K562 (cell line): ENCODE measurements around the gene WASF2. TPM values are rescaled to one million over a fixed set of nuclear protein-coding genes. Genes with fewer than 3 reads are reported as not detected.

Source experiments
- BRCA1 ChIP-seq, 2 experiments: fragments of 450-650 bp in 1 of 2; sonication (generic) in 1 of 2; formaldehyde crosslinking in 1 of 2; IDR thresholded peaks; 2 replicates each; pipeline versions ENCODE4 v1.5.0 to v1.6.1; 2017 to 2020; ENCODE audit warnings: mild to moderate bottlenecking in 1 of 2, missing genetic modification reagents in 1 of 2
- HEY1 ChIP-seq: fragments of 250-450 bp; sonication (Bioruptor Pico); IDR thresholded peaks from 2 replicates; pipeline ENCODE4 v1.5.0; 2020; ENCODE audit warnings: mild to moderate bottlenecking, moderate library complexity, borderline replicate concordance
- KDM5B ChIP-seq: fragments of 200-600 bp; sonication (generic); IDR thresholded peaks from 2 replicates; pipeline ENCODE4 v1.6.1; 2012; ENCODE audit warnings: low read depth, mild to moderate bottlenecking, moderate library complexity, low read length, control low read depth, inconsistent platforms; ENCODE audit not compliant: insufficient replicate concordance
- MAFK ChIP-seq: IDR thresholded peaks from 2 replicates; pipeline ENCODE4 v1.6.1; 2011; ENCODE audit warnings: low read length, improper control_type of control experiment
- MCM7 ChIP-seq, 2 experiments: fragments of 450-650 bp; IDR thresholded peaks; 2 replicates each; pipeline ENCODE4 v1.6.1; 2016 to 2018
- PPARD ChIP-seq: fragments of 250-450 bp; sonication (Bioruptor Pico); IDR thresholded peaks from 2 replicates; pipeline ENCODE4 v1.8.0; 2022; ENCODE audit warnings: inconsistent platforms, mild to moderate bottlenecking, moderate library complexity
- RAD21 ChIP-seq, 2 experiments: fragments of 250-450 bp in 1 of 2; fragments of 450-650 bp in 1 of 2; sonication (Bioruptor Pico) in 1 of 2; formaldehyde crosslinking in 1 of 2; IDR thresholded peaks in 1 of 2; conservative IDR thresholded peaks in 1 of 2; 2 replicates each; pipeline versions ENCODE4 v1.4.0 to v1.8.0; 2020 to 2022; ENCODE audit warnings: mild to moderate bottlenecking in 2 of 2, moderate library complexity in 1 of 2
- SIN3B ChIP-seq: fragments of 450-650 bp; IDR thresholded peaks from 2 replicates; pipeline ENCODE4 v1.6.1; 2017; ENCODE audit warnings: low read depth, mild to moderate bottlenecking, moderate library complexity
- SMARCE1 ChIP-seq: fragments of 450-650 bp; IDR thresholded peaks from 2 replicates; pipeline ENCODE4 v1.7.1; 2016; ENCODE audit warnings: mild to moderate bottlenecking
- SOX6 ChIP-seq: fragments of 450-650 bp; IDR thresholded peaks from 2 replicates; pipeline ENCODE4 v1.6.1; 2014; ENCODE audit warnings: mild to moderate bottlenecking
- TFAP4 ChIP-seq: sonication (generic); formaldehyde crosslinking; IDR thresholded peaks from 2 replicates; pipeline ENCODE4 v1.8.0; 2022; ENCODE audit warnings: missing genetic modification reagents, mild to moderate bottlenecking, moderate library complexity, borderline replicate concordance
- ZHX1 ChIP-seq: fragments of 150-350 bp; conservative IDR thresholded peaks from 2 replicates; pipeline ENCODE4 v1.6.1; 2014; ENCODE audit warnings: low read length
- ZNF507 ChIP-seq: conservative IDR thresholded peaks from 2 replicates; pipeline ENCODE4 v1.6.1; 2017; ENCODE audit warnings: missing genetic modification characterization, missing compliant biosample characterization
- polyA plus RNA-seq, 8 experiments: library from polyadenylated mRNA; depleted of rRNA in 4 of 8; stranded (reverse) in 5 of 8; unstranded in 3 of 8; fragments of >200 nt; fragmentation: Nextera tagmentation in 2 of 8; fragmentation: Illumina TruSeq in 1 of 8; extraction: Ambion mirVana in 2 of 8; extraction: Trizol in 1 of 8; gene quantifications; 2 replicates each; pipeline versions ENCODE4 v1.2.1 to v1.2.3, GENCODE V29; 2011 to 2014; ENCODE audit warnings: inconsistent platforms in 1 of 8, missing spikeins in 1 of 8
- total RNA-seq, 7 experiments: library from RNA; depleted of rRNA in 6 of 7; stranded (reverse); fragments of >200 nt in 6 of 7; fragmentation: Illumina TruSeq in 2 of 7; extraction: Trizol in 2 of 7; gene quantifications; 2 replicates each; pipeline versions ENCODE4 v1.2.1 to v1.2.3, GENCODE V29; 2011 to 2021; ENCODE audit warnings: low replicate concordance in 1 of 7
- TF ChIP-seq, protein P1 (sequence below): sonication (generic); formaldehyde crosslinking; IDR thresholded peaks from 2 replicates; pipeline ENCODE4 v1.8.0; 2022; ENCODE audit warnings: mild to moderate bottlenecking, missing genetic modification reagents
- TF ChIP-seq, protein P2 (sequence below): fragments of 200-800 bp; sonication (Bioruptor generic); IDR thresholded peaks from 2 replicates; pipeline ENCODE4 v1.6.1; 2017; ENCODE audit warnings: missing genetic modification characterization, missing compliant biosample characterization
- TF ChIP-seq, protein P3 (sequence below): fragments of 450-650 bp; IDR thresholded peaks from 2 replicates; pipeline ENCODE4 v1.6.1; 2016; ENCODE audit warnings: missing biosample characterization, missing genetic modification characterization
- TF ChIP-seq, protein P4 (sequence below): fragments of 250-450 bp; sonication (Bioruptor Pico); IDR thresholded peaks from 2 replicates; pipeline ENCODE4 v1.9.0; 2021; ENCODE audit warnings: mild to moderate bottlenecking, inconsistent platforms

The WASF2 gene
- total and polyA plus RNA-seq, 9 of the 15 experiments (the other 6 are each of a cell fraction or from before 2014, with no cell fraction given): 8.2 to 163 (median 31.2) TPM

GRCh38 chr1:27377760-27378495 lies 112.0 kb downstream of the WASF2 start (continued):
- TF ChIP-seq, protein P1, sequence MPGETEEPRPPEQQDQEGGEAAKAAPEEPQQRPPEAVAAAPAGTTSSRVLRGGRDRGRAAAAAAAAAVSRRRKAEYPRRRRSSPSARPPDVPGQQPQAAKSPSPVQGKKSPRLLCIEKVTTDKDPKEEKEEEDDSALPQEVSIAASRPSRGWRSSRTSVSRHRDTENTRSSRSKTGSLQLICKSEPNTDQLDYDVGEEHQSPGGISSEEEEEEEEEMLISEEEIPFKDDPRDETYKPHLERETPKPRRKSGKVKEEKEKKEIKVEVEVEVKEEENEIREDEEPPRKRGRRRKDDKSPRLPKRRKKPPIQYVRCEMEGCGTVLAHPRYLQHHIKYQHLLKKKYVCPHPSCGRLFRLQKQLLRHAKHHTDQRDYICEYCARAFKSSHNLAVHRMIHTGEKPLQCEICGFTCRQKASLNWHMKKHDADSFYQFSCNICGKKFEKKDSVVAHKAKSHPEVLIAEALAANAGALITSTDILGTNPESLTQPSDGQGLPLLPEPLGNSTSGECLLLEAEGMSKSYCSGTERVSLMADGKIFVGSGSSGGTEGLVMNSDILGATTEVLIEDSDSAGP: no peak
- TF ChIP-seq SMARCE1 (peak; percentile 48; the same call in 1 of the 2 replicates), PPARD (CRISPR knock-in tag) (no peak), TFAP4 (no peak), SOX6 (no peak), BRCA1 (IDR thresholded peaks at IDR 0.05) (no peak), BRCA1 (CRISPR knock-in tag; IDR thresholded peaks at IDR 0.05) (no peak), HEY1 (CRISPR knock-in tag) (no peak), ZHX1 (no peak), SIN3B (no peak), RAD21 (CRISPR knock-in tag; conservative IDR thresholded peaks at IDR 0.05 in 1 of 2, IDR thresholded peaks at IDR 0.05 in 1 of 2) (no peak), MAFK (no peak), MCM7 (IDR thresholded peaks at IDR 0.05) (no peak), ZNF507 (tag) (no peak), KDM5B (no peak)
- TF ChIP-seq, protein P2, sequence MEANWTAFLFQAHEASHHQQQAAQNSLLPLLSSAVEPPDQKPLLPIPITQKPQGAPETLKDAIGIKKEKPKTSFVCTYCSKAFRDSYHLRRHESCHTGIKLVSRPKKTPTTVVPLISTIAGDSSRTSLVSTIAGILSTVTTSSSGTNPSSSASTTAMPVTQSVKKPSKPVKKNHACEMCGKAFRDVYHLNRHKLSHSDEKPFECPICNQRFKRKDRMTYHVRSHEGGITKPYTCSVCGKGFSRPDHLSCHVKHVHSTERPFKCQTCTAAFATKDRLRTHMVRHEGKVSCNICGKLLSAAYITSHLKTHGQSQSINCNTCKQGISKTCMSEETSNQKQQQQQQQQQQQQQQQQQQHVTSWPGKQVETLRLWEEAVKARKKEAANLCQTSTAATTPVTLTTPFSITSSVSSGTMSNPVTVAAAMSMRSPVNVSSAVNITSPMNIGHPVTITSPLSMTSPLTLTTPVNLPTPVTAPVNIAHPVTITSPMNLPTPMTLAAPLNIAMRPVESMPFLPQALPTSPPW: peak; percentile 86
- TF ChIP-seq, protein P3, sequence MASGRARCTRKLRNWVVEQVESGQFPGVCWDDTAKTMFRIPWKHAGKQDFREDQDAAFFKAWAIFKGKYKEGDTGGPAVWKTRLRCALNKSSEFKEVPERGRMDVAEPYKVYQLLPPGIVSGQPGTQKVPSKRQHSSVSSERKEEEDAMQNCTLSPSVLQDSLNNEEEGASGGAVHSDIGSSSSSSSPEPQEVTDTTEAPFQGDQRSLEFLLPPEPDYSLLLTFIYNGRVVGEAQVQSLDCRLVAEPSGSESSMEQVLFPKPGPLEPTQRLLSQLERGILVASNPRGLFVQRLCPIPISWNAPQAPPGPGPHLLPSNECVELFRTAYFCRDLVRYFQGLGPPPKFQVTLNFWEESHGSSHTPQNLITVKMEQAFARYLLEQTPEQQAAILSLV: no peak
- TF ChIP-seq, protein P4, sequence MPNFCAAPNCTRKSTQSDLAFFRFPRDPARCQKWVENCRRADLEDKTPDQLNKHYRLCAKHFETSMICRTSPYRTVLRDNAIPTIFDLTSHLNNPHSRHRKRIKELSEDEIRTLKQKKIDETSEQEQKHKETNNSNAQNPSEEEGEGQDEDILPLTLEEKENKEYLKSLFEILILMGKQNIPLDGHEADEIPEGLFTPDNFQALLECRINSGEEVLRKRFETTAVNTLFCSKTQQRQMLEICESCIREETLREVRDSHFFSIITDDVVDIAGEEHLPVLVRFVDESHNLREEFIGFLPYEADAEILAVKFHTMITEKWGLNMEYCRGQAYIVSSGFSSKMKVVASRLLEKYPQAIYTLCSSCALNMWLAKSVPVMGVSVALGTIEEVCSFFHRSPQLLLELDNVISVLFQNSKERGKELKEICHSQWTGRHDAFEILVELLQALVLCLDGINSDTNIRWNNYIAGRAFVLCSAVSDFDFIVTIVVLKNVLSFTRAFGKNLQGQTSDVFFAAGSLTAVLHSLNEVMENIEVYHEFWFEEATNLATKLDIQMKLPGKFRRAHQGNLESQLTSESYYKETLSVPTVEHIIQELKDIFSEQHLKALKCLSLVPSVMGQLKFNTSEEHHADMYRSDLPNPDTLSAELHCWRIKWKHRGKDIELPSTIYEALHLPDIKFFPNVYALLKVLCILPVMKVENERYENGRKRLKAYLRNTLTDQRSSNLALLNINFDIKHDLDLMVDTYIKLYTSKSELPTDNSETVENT (CRISPR knock-in tag): no peak
